NCI-H460 (cell line): ENCODE data around the gene CCSER2. TPM values are rescaled to one million over a fixed set of nuclear protein-coding genes. Genes with fewer than 3 reads are reported as not detected.

Source experiments
- total RNA-seq: library from RNA; depleted of rRNA; stranded (reverse); fragments of >200 nt; shearing (Covaris generic); gene quantifications from 2 replicates; pipeline ENCODE4 v1.2.3, GENCODE V29; 2014; rRNA removed

Gene CCSER2
- total RNA-seq, 1 experiment from 2014 or later: 25.0 TPM

Other genes with a start within 250 kb of the CCSER2 start
- gene GHITM, start 189.1 kb upstream of the CCSER2 start, total RNA-seq: 692 and 730 TPM in 2 replicates
- gene GPR15LG, start 154.8 kb upstream of the CCSER2 start, total RNA-seq: not detected in 2 replicates
- 0.07 and 0.35 TPM in 2 replicates for gene CDHR1, start 134.1 kb upstream of the CCSER2 start, total RNA-seq
- gene LRIT2, start 103.0 kb upstream of the CCSER2 start, total RNA-seq: not detected in 2 replicates
- not detected in 2 replicates for gene LRIT1, start 87.0 kb upstream of the CCSER2 start, total RNA-seq
- gene RGR, start 83.5 kb upstream of the CCSER2 start, total RNA-seq: not detected in 2 replicates